Prostate gland (tissue), 2 donors: ENCODE results near the gene NAALADL1.

Experiments
- CTCF ChIP-seq, 4 experiments: fragments of 200-600 bp in 2 of 4; fragments of 450-650 bp in 2 of 4; sonication (generic) in 2 of 4; IDR thresholded peaks; 1 replicate in 3 of 4; 2 replicates in 1 of 4; pipeline ENCODE4 v1.5.1; 2016 to 2019; ENCODE audit warnings: antibody characterized with exemption in 4 of 4, mild to moderate bottlenecking in 2 of 4, moderate library complexity in 2 of 4
- POLR2A ChIP-seq: fragments of 450-650 bp; IDR thresholded peaks from one replicate; pipeline ENCODE4 v1.6.1; 2016; ENCODE audit warnings: antibody characterized with exemption, mild to moderate bottlenecking

DNA sequence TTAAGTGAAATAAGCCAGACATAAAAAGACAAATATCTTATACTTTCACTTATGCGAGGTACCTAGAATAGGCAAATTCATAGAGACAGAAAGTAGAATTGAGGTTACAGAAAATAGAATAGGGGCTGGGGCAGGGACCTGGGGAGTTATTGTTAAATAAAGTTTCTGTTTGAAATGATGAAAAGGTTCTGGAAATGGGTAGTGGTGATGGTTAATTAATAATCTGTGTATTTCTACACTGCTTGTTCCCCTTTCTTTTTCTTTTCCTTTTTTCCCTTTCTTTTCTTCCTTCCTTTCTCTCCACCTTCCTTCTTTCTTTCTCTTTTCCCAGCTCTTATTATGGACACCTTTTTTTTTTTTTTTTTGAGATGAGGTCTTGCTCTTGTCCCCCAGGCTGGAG lies 2.8 kb downstream of the NAALADL1 start:
- TF ChIP-seq CTCF (IDR thresholded peaks at IDR 0.05) (no peak), POLR2A (no peak)
